Measurements from ENCODE around the gene P2RY8.
"Not testable (repeated sequence)": the region's sequence is repeated elsewhere in the genome, so short reads cannot be mapped to it uniquely, and the experiment has no call there.

The P2RY8 gene

DNA sequence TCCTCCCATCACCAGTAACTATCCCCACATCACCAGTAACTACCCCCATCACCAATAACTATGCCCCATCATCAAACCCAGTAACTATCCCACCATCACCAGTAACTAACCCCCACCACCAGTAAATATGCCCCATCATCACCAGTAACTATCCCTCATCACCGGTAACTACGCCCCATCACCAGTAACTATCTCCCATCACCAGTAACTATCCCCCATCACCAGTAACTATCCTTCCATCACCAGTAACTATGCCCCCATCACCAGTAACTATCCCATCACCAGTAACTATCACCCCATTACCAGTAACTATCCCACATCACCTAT lies 87.2 kb downstream of the P2RY8 start:
- no peak for DNase-seq
- Histone ChIP-seq H3K79me2 (ENCODE audit: low read length) (peaks cover 55% of the 10 kb centered on the region), H3K27me3 (replicated peaks; ENCODE audit: insufficient read depth, low read length) (no peaks in the 10 kb centered on the region), H3K9me2 (replicated peaks; ENCODE audit: insufficient read depth, low read length) (no peaks in the 10 kb centered on the region), H3K27ac (ENCODE audit: low read length) (no peak overlapping the region), H2AFZ (ENCODE audit: low read length) (no peak overlapping the region), H3K4me3 (ENCODE audit: low read length) (no peak overlapping the region), H3K9ac (ENCODE audit: low read length) (no peak overlapping the region), H3F3A (ENCODE audit: insufficient read depth, low read length) (no peaks in the 10 kb centered on the region), H3K4me2 (ENCODE audit: low read depth, low read length) (no peak overlapping the region), H3K36me3 (replicated peaks; ENCODE audit: insufficient read depth, low read length) (no peaks in the 10 kb centered on the region), H3K4me1 (ENCODE audit: low read length) (no peaks in the 10 kb centered on the region), H4K20me1 (ENCODE audit: insufficient read depth, low read length) (no peaks in the 10 kb centered on the region), H3K9me3 (replicated peaks; ENCODE audit: insufficient read depth, low read length) (no peaks in the 10 kb centered on the region)
- TF ChIP-seq EZH2 (optimal IDR thresholded peaks at IDR 0.05; ENCODE audit: low read depth, low read length), result no peak
- TF ChIP-seq, protein P1, sequence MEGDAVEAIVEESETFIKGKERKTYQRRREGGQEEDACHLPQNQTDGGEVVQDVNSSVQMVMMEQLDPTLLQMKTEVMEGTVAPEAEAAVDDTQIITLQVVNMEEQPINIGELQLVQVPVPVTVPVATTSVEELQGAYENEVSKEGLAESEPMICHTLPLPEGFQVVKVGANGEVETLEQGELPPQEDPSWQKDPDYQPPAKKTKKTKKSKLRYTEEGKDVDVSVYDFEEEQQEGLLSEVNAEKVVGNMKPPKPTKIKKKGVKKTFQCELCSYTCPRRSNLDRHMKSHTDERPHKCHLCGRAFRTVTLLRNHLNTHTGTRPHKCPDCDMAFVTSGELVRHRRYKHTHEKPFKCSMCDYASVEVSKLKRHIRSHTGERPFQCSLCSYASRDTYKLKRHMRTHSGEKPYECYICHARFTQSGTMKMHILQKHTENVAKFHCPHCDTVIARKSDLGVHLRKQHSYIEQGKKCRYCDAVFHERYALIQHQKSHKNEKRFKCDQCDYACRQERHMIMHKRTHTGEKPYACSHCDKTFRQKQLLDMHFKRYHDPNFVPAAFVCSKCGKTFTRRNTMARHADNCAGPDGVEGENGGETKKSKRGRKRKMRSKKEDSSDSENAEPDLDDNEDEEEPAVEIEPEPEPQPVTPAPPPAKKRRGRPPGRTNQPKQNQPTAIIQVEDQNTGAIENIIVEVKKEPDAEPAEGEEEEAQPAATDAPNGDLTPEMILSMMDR (IDR thresholded peaks at IDR 0.05; ENCODE audit: low read length), result no peak
- TF ChIP-seq EZH2phosphoT487 (IDR thresholded peaks at IDR 0.05; ENCODE audit: low read length), result no peak

DNA sequence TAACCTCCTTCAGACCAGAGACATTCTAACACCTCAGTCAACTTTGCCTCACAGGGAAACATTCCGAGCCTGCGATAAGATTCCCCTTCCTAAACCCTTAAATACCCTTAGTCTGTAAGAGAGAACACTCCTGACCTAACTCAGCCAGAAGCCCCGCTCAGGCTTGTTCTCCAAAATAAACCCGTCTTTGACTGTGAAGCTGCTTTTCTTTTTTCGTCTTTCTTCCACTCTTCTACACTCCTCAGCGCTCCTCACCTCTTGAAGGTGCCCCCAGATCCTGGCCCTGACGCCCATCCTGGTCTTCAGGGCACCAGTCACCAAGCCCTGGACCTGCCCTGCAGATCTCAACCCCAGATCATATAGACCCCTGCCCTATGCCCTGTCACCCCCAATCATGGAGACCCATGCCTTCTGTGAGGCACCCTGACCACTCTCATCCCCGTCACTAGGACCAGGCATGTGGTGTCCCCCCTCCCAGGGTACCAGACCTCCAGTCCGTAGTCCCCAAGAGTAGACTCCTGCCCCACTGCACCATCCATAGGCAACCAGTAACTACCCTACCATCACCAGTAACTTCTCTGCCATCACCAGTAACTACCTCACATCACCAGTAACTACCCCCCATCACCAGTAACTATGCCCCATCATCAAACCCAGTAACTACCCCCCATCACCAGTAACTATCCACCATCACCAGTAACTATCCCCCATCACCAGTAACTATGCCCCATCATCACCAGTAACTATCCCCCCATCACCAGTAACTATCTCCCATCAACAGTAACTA lies 87.8 kb downstream of the P2RY8 start:
- no peak for DNase-seq
- no peak overlapping the region for H2AFZ ChIP-seq (ENCODE audit: low read length)
- H3K27me3 ChIP-seq (replicated peaks; ENCODE audit: insufficient read depth, low read length), result no peaks in the 10 kb centered on the region
- no peaks in the 10 kb centered on the region for H3K9me3 ChIP-seq (replicated peaks; ENCODE audit: insufficient read depth, low read length)
- TF ChIP-seq, protein P1 (IDR thresholded peaks at IDR 0.05; ENCODE audit: low read length), result no peak
- TF ChIP-seq EZH2phosphoT487 (IDR thresholded peaks at IDR 0.05; ENCODE audit: low read length) (no peak), EZH2 (optimal IDR thresholded peaks at IDR 0.05; ENCODE audit: low read depth, low read length) (no peak)
- no peaks in the 10 kb centered on the region for H3F3A ChIP-seq (ENCODE audit: insufficient read depth, low read length)
- no peak overlapping the region for H3K4me2 ChIP-seq (ENCODE audit: low read depth, low read length)
- no peaks in the 10 kb centered on the region for H3K36me3 ChIP-seq (replicated peaks; ENCODE audit: insufficient read depth, low read length)
- H3K4me3 ChIP-seq (ENCODE audit: low read length), result no peak overlapping the region
- peaks cover 55% of the 10 kb centered on the region for H3K79me2 ChIP-seq (ENCODE audit: low read length)
- no peak overlapping the region for H3K27ac ChIP-seq (ENCODE audit: low read length)
- no peak overlapping the region for H3K9ac ChIP-seq (ENCODE audit: low read length)
- no peaks in the 10 kb centered on the region for H4K20me1 ChIP-seq (ENCODE audit: insufficient read depth, low read length)
- H3K4me1 ChIP-seq (ENCODE audit: low read length), result no peaks in the 10 kb centered on the region
- H3K9me2 ChIP-seq (replicated peaks; ENCODE audit: insufficient read depth, low read length), result no peaks in the 10 kb centered on the region

DNA sequence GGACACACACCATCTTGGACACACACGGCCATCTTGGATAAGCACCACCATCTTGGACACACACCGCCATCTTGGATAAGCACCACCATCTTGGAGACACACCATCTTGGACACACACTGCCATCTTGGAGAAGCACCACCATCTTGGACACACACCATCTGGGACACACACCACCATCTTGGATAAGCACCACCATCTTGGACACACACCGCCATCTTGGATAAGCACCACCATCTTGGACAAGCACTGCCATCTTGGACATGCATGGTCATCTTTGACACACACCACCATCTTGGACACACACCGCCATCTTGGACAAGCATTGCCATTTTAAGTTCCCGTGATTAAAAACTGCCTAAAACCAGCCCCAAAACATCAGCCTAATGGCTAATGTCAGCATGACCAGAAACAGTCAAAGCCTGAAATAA lies 88.4 kb downstream of the P2RY8 start:
- H3K9me3 ChIP-seq (replicated peaks; ENCODE audit: insufficient read depth, low read length); H3K36me3 ChIP-seq (replicated peaks; ENCODE audit: insufficient read depth, low read length); H3K9ac ChIP-seq (ENCODE audit: low read length); H3K4me1 ChIP-seq (ENCODE audit: low read length); DNase-seq; H2AFZ ChIP-seq (ENCODE audit: low read length); H3K4me2 ChIP-seq (ENCODE audit: low read depth, low read length); H3F3A ChIP-seq (ENCODE audit: insufficient read depth, low read length); H4K20me1 ChIP-seq (ENCODE audit: insufficient read depth, low read length); H3K27ac ChIP-seq (ENCODE audit: low read length); H3K27me3 ChIP-seq (replicated peaks; ENCODE audit: insufficient read depth, low read length); H3K4me3 ChIP-seq (ENCODE audit: low read length); H3K9me2 ChIP-seq (replicated peaks; ENCODE audit: insufficient read depth, low read length): not testable (repeated sequence)
- peaks cover 55% of the 10 kb centered on the region for H3K79me2 ChIP-seq (ENCODE audit: low read length)

DNA sequence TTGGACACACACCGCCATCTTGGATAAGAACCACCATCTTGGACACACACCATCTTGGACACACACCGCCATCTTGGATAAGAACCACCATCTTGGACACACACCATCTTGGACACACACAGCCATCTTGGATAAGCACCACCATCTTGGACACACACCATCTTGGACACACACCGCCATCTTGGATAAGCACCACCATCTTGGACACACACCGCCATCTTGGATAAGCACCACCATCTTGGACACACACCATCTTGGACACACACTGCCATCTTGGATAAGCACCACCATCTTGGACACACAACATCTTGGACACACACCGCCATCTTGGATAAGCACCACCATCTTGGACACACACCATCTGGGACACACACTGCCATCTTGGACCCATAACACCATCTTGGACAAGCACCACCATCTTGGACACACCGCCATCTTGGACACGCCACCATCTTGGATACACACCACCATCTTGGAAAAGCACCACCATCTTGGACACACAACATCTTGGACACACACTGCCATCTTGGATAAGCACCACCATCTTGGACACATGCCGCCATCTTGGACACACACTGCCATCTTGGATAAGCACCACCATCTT lies 88.9 kb downstream of the P2RY8 start:
- DNase-seq; H4K20me1 ChIP-seq (ENCODE audit: insufficient read depth, low read length); H3K4me3 ChIP-seq (ENCODE audit: low read length); H3K27ac ChIP-seq (ENCODE audit: low read length); H3K27me3 ChIP-seq (replicated peaks; ENCODE audit: insufficient read depth, low read length); H3K4me1 ChIP-seq (ENCODE audit: low read length); H3K9me2 ChIP-seq (replicated peaks; ENCODE audit: insufficient read depth, low read length); H3K9me3 ChIP-seq (replicated peaks; ENCODE audit: insufficient read depth, low read length); H3K9ac ChIP-seq (ENCODE audit: low read length); H3K36me3 ChIP-seq (replicated peaks; ENCODE audit: insufficient read depth, low read length); H3K4me2 ChIP-seq (ENCODE audit: low read depth, low read length); H2AFZ ChIP-seq (ENCODE audit: low read length); H3F3A ChIP-seq (ENCODE audit: insufficient read depth, low read length): not testable (repeated sequence)
- peaks cover 55% of the 10 kb centered on the region for H3K79me2 ChIP-seq (ENCODE audit: low read length)

DNA sequence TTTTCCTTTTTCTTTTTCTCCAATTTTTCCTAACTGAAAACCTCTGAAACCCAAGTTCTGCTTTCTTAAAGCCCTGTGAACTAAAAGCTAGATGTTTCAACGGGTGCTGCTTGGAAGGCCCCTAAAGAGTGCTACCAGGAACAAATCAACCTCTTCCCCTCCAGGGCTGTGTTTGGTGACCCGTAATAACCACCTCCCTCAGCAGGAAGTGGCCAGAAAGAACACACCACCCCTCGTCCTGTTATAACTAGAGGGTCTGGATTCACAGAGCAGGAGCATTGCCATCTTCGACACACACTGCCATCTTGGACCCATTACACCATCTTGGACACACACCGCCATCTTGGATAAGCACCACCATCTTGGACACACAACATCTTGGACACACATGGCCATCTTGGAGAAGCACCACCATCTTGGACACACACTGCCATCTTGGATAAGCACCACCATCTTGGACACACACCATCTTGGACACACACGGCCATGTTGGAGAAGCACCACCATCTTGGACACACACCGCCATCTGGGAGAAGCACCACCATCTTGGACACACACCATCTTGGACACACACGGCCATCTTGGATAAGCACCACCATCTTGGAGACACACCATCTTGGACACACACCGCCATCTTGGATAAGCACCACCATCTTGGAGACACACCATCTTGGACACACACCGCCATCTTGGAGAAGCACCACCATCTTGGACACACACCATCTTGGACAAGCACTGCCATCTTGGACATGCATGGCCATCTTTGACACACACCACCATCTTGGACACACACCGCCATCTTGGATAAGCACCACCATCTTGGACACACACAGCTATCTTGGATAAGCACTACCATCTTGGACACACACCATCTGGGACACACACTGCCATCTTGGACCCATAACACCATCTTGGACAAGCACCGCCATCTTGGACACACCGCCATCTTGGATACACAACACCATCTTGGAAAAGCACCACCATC lies 89.7 kb downstream of the P2RY8 start:
- H3K9me3 ChIP-seq (replicated peaks; ENCODE audit: insufficient read depth, low read length); H3K36me3 ChIP-seq (replicated peaks; ENCODE audit: insufficient read depth, low read length); DNase-seq; H3K27ac ChIP-seq (ENCODE audit: low read length); H2AFZ ChIP-seq (ENCODE audit: low read length); H3K9ac ChIP-seq (ENCODE audit: low read length); H3K9me2 ChIP-seq (replicated peaks; ENCODE audit: insufficient read depth, low read length); H3K4me3 ChIP-seq (ENCODE audit: low read length); H3F3A ChIP-seq (ENCODE audit: insufficient read depth, low read length); H3K27me3 ChIP-seq (replicated peaks; ENCODE audit: insufficient read depth, low read length); H4K20me1 ChIP-seq (ENCODE audit: insufficient read depth, low read length); H3K4me2 ChIP-seq (ENCODE audit: low read depth, low read length); H3K4me1 ChIP-seq (ENCODE audit: low read length): not testable (repeated sequence)
- H3K79me2 ChIP-seq (ENCODE audit: low read length), result peaks cover 51% of the 10 kb centered on the region

Data from MM.1S (cell line).